Right atrium auricular region (tissue), 2 donors: ENCODE measurements around the gene MYL6. TPM values are rescaled to one million over a fixed set of nuclear protein-coding genes. Genes with fewer than 3 reads are reported as not detected.

Source experiments
- DNase-seq: peaks from one replicate; pipeline ENCODE4 v3.0.0-alpha.2; 2019; ENCODE audit warnings: low spot score
- H3K27ac ChIP-seq, 2 donors: fragments of 200-600 bp; sonication (generic); 1 replicate in 1 of 2; 2 replicates in 1 of 2; pipeline ENCODE4 v1.5.1; 2016 to 2019
- H3K27me3 ChIP-seq, 2 donors: fragments of 200-600 bp; sonication (generic); one replicate each; pipeline versions ENCODE4 v1.5.1 to v1.6.0; 2017 to 2019
- H3K36me3 ChIP-seq: fragments of 200-600 bp; sonication (generic); one replicate; pipeline ENCODE4 v1.5.1; 2016
- H3K4me1 ChIP-seq, 2 donors: fragments of 200-600 bp; sonication (generic); one replicate each; pipeline versions ENCODE4 v1.5.1 to v1.6.0; 2017 to 2019
- H3K4me3 ChIP-seq, 2 donors: fragments of 200-600 bp; sonication (generic); 1 replicate in 1 of 2; 2 replicates in 1 of 2; pipeline ENCODE4 v1.5.1; 2017 to 2019; ENCODE audit warnings: mild to moderate bottlenecking in 1 of 2, moderate library complexity in 1 of 2
- H3K9me3 ChIP-seq, 2 donors: fragments of 200-600 bp; sonication (generic); one replicate each; pipeline ENCODE4 v1.5.1; 2019
- CTCF ChIP-seq, 2 donors: fragments of 200-600 bp; sonication (generic); IDR thresholded peaks; one replicate each; pipeline ENCODE4 v1.5.1; 2019; ENCODE audit warnings: antibody characterized with exemption in 2 of 2
- total RNA-seq, 2 donors: library from RNA; depleted of rRNA; stranded (reverse); fragments of >200 nt; gene quantifications; one replicate each; pipeline ENCODE4 v1.1.0, GENCODE V29; 2016

The MYL6 gene
- total RNA-seq, 2 donors from 2014 or later = 567 to 1,179 TPM

GRCh38 chr12:56122637-56123036 lies 35.5 kb upstream of the MYL6 start:
- Histone ChIP-seq H3K9me3 (no peaks in the 10 kb centered on the region), H3K4me3 (no peak overlapping the region), H3K27ac (no peak overlapping the region), H3K36me3 (peaks cover 10% of the 10 kb centered on the region), H3K27me3 (no peaks in the 10 kb centered on the region), H3K4me1 (peaks cover 0 to 66% of the 10 kb centered on the region in 2 donors)
- TF ChIP-seq CTCF (IDR thresholded peaks at IDR 0.05) = no peak
- no peak for DNase-seq

GRCh38 chr12:56124133-56124532 lies 34.0 kb upstream of the MYL6 start:
- Histone ChIP-seq H3K4me3 (no peak overlapping the region), H3K36me3 (peaks cover 10% of the 10 kb centered on the region), H3K9me3 (no peaks in the 10 kb centered on the region), H3K27me3 (no peaks in the 10 kb centered on the region), H3K4me1 (peaks cover 0 to 62% of the 10 kb centered on the region in 2 donors), H3K27ac (no peak overlapping the region)
- DNase-seq = no peak
- TF ChIP-seq CTCF (IDR thresholded peaks at IDR 0.05) = no peak

GRCh38 chr12:56126732-56127239 lies 31.4 kb upstream of the MYL6 start:
- Histone ChIP-seq H3K9me3 (no peaks in the 10 kb centered on the region), H3K4me1 (peaks cover 0 to 53% of the 10 kb centered on the region in 2 donors), H3K27ac (peak overlapping the region; percentile 81 to 87), H3K4me3 (no peak overlapping the region), H3K36me3 (peaks cover 6% of the 10 kb centered on the region), H3K27me3 (no peaks in the 10 kb centered on the region)
- no peak for TF ChIP-seq CTCF (IDR thresholded peaks at IDR 0.05)
- no peak for DNase-seq

GRCh38 chr12:56127485-56127887 lies 30.7 kb upstream of the MYL6 start:
- Histone ChIP-seq H3K4me1 (peaks cover 0 to 46% of the 10 kb centered on the region in 2 donors), H3K27ac (peak overlapping the region; percentile 81 to 87), H3K9me3 (no peaks in the 10 kb centered on the region)

GRCh38 chr12:56127888-56128669 lies 30.1 kb upstream of the MYL6 start, which contains the start of gene ESYT1:
ESYT1 (plus strand) TSS chr12:56128267; CDS start chr12:56128320, 53 bp downstream.
- no peak for TF ChIP-seq CTCF (IDR thresholded peaks at IDR 0.05)
- peak; percentile 100 for DNase-seq
- H3K9me3 ChIP-seq = no peaks in the 10 kb centered on the region
- peak within 1 kb of the TSS; percentile 90 for H3K27ac ChIP-seq
- H3K27me3 ChIP-seq = no peaks in the 10 kb centered on the region
- peaks cover 0 to 40% of the 10 kb centered on the region in 2 donors for H3K4me1 ChIP-seq
- peak within 1 kb of the TSS; percentile 67 to 77 for H3K4me3 ChIP-seq
- H3K36me3 ChIP-seq = peaks cover 19% of the 10 kb centered on the region

More at GRCh38 chr12:56127485-56127887, 30.7 kb upstream of the MYL6 start:
- Histone ChIP-seq H3K4me3 (peak overlapping the region; percentile 25 to 77), H3K27me3 (no peaks in the 10 kb centered on the region), H3K36me3 (peaks cover 13% of the 10 kb centered on the region)
- TF ChIP-seq CTCF (IDR thresholded peaks at IDR 0.05) = no peak
- DNase-seq = no peak
